MM.1S (cell line): ENCODE measurements around the gene FAM110A.
"Not testable (repeated sequence)": the region's sequence is repeated elsewhere in the genome, so short reads cannot be mapped to it uniquely, and the experiment has no call there.

Experiments
- DNase-seq: peaks from one replicate; pipeline ENCODE4 v3.0.0-alpha.2; 2015
- H2AFZ ChIP-seq: fragments of 300-600 bp; sonication (generic); 2 replicates; pipeline ENCODE4 v1.6.0; 2016; ENCODE audit warnings: antibody characterized with exemption, low read length
- H3F3A ChIP-seq: fragments of 300-600 bp; sonication (generic); 2 replicates; pipeline ENCODE4 v1.6.1; 2016; ENCODE audit warnings: mild to moderate bottlenecking, antibody characterized with exemption, low read length, moderate library complexity, mixed read lengths; ENCODE audit not compliant: insufficient read depth
- H3K27ac ChIP-seq: fragments of 300-600 bp; sonication (generic); 2 replicates; pipeline ENCODE4 v1.5.1; 2016; ENCODE audit warnings: mild to moderate bottlenecking, low read length
- H3K27me3 ChIP-seq: fragments of 300-600 bp; sonication (generic); replicated peaks from 2 replicates; pipeline ENCODE4 v1.6.0; 2016; ENCODE audit warnings: low read length; ENCODE audit not compliant: insufficient read depth
- H3K36me3 ChIP-seq: fragments of 300-600 bp; sonication (generic); replicated peaks from 2 replicates; pipeline ENCODE4 v1.6.1; 2016; ENCODE audit warnings: mild to moderate bottlenecking, low read length, mixed read lengths; ENCODE audit not compliant: insufficient read depth
- H3K4me1 ChIP-seq: fragments of 300-600 bp; sonication (generic); 2 replicates; pipeline ENCODE4 v1.6.1; 2016; ENCODE audit warnings: low read length, mixed read lengths
- H3K4me2 ChIP-seq: fragments of 300-600 bp; sonication (generic); 2 replicates; pipeline ENCODE4 v1.6.0; 2016; ENCODE audit warnings: low read depth, low read length
- H3K4me3 ChIP-seq: fragments of 300-600 bp; sonication (generic); 2 replicates; pipeline ENCODE4 v1.5.1; 2016; ENCODE audit warnings: low read length, mixed read lengths
- H3K79me2 ChIP-seq: fragments of 300-600 bp; sonication (generic); 2 replicates; pipeline ENCODE4 v1.6.1; 2016; ENCODE audit warnings: mixed run types, low read length, mixed read lengths
- H3K9ac ChIP-seq: fragments of 300-600 bp; sonication (generic); 2 replicates; pipeline ENCODE4 v1.6.1; 2016; ENCODE audit warnings: low read length, mixed read lengths
- H3K9me2 ChIP-seq: fragments of 300-600 bp; sonication (generic); replicated peaks from 2 replicates; pipeline ENCODE4 v1.6.1; 2016; ENCODE audit warnings: mild to moderate bottlenecking, low read length, mixed read lengths; ENCODE audit not compliant: insufficient read depth
- H3K9me3 ChIP-seq: fragments of 300-600 bp; sonication (generic); replicated peaks from 2 replicates; pipeline ENCODE4 v1.6.1; 2016; ENCODE audit warnings: mild to moderate bottlenecking, low read length, mixed read lengths; ENCODE audit not compliant: insufficient read depth
- H4K20me1 ChIP-seq: fragments of 300-600 bp; sonication (generic); 2 replicates; pipeline ENCODE4 v1.6.1; 2016; ENCODE audit warnings: mild to moderate bottlenecking, low read length, moderate library complexity, mixed read lengths; ENCODE audit not compliant: insufficient read depth
- EZH2 ChIP-seq: fragments of 300-600 bp; sonication (generic); optimal IDR thresholded peaks from 2 replicates; pipeline ENCODE3; 2017; ENCODE audit warnings: low read depth, mild to moderate bottlenecking, antibody characterized with exemption, low read length, mixed read lengths
- EZH2phosphoT487 ChIP-seq: fragments of 300-600 bp; sonication (generic); IDR thresholded peaks from 2 replicates; pipeline ENCODE4 v1.6.1; 2018; ENCODE audit warnings: antibody characterized with exemption, low read length
- TF ChIP-seq, protein P1 (sequence below): fragments of 300-600 bp; sonication (generic); IDR thresholded peaks from 2 replicates; pipeline ENCODE4 v1.5.1; 2016; ENCODE audit warnings: antibody characterized with exemption, low read length, mixed read lengths

The FAM110A gene

GRCh38 chr20:796921-797320, 36.6 kb upstream of the FAM110A start:
- Histone ChIP-seq H3K9me2 (no peaks in the 10 kb centered on the region), H2AFZ (no peak overlapping the region), H3K4me2 (no peak overlapping the region), H3K4me1 (no peaks in the 10 kb centered on the region), H3K9me3 (no peaks in the 10 kb centered on the region), H3K4me3 (no peak overlapping the region), H3K36me3 (no peaks in the 10 kb centered on the region), H3K9ac (no peak overlapping the region), H4K20me1 (no peaks in the 10 kb centered on the region), H3K27me3 (peaks cover 6% of the 10 kb centered on the region), H3F3A (no peaks in the 10 kb centered on the region), H3K27ac (no peak overlapping the region), H3K79me2 (no peaks in the 10 kb centered on the region)
- DNase-seq, result no peak
- TF ChIP-seq EZH2phosphoT487 (no peak), EZH2 (no peak)
- TF ChIP-seq, protein P1, sequence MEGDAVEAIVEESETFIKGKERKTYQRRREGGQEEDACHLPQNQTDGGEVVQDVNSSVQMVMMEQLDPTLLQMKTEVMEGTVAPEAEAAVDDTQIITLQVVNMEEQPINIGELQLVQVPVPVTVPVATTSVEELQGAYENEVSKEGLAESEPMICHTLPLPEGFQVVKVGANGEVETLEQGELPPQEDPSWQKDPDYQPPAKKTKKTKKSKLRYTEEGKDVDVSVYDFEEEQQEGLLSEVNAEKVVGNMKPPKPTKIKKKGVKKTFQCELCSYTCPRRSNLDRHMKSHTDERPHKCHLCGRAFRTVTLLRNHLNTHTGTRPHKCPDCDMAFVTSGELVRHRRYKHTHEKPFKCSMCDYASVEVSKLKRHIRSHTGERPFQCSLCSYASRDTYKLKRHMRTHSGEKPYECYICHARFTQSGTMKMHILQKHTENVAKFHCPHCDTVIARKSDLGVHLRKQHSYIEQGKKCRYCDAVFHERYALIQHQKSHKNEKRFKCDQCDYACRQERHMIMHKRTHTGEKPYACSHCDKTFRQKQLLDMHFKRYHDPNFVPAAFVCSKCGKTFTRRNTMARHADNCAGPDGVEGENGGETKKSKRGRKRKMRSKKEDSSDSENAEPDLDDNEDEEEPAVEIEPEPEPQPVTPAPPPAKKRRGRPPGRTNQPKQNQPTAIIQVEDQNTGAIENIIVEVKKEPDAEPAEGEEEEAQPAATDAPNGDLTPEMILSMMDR, result no peak

DNA sequence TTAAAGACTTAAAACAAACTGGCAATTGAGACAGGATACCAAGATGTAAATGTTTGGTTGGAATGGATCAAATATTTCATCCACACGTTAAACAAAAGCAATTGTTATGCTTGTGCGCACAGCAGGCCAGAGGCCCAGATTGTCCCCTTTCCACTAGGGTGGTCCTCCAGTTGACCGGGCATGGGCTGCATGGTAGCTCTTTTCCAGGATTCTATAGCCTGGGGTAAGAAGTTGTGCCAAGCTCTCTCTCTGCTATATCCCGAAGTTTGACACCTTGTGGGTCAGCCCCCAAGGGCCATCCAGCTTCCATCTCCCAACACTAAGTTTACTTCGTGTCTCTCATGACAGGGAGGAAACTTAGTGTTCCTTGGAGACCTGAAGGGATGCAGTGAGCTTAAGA, 34.8 kb upstream of the FAM110A start:
- H3K27ac ChIP-seq, H3K36me3 ChIP-seq, H3K9ac ChIP-seq, H3K4me1 ChIP-seq, H3K27me3 ChIP-seq, H4K20me1 ChIP-seq, H3K9me3 ChIP-seq, DNase-seq, H3K79me2 ChIP-seq, H3F3A ChIP-seq, H2AFZ ChIP-seq, H3K9me2 ChIP-seq, H3K4me2 ChIP-seq, H3K4me3 ChIP-seq: not testable (repeated sequence)

- H3K9me2 ChIP-seq, H4K20me1 ChIP-seq, H3K79me2 ChIP-seq, H3F3A ChIP-seq, H3K9me3 ChIP-seq, DNase-seq, H3K4me2 ChIP-seq, H3K4me3 ChIP-seq, H3K27ac ChIP-seq, H3K9ac ChIP-seq, H3K4me1 ChIP-seq, H2AFZ ChIP-seq, H3K36me3 ChIP-seq, H3K27me3 ChIP-seq: not testable (repeated sequence)
These were observed 33.5 kb upstream of the FAM110A start for GRCh38 chr20:800026-800425.

DNA sequence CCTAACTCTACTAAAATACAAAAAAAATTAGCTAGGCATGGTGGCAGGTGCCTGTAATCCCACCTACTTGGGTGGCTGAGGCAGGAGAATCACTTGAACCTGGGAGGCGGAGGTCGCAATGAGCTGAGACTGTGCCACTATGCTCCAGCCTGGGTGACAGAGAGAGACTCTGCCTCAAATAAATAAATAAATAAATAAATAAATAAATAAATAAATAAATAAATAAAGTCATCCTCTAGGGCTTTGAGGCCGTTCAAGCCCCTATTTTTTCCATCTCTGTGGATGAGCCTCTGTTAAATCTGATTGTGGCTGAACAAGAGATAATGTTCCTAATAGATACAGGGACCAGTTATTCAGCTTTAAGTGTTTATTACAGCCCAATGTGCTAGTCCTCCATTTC, 31.8 kb upstream of the FAM110A start:
- no peak for TF ChIP-seq EZH2phosphoT487
- TF ChIP-seq EZH2, result no peak
- TF ChIP-seq, protein P1, result no peak
- H3K9ac ChIP-seq, result no peak overlapping the region
- H3F3A ChIP-seq, result no peaks in the 10 kb centered on the region
- no peak for DNase-seq
- no peaks in the 10 kb centered on the region for H4K20me1 ChIP-seq
- H2AFZ ChIP-seq, result no peak overlapping the region
- H3K36me3 ChIP-seq, result no peaks in the 10 kb centered on the region
- no peaks in the 10 kb centered on the region for H3K4me1 ChIP-seq
- H3K9me2 ChIP-seq, result no peaks in the 10 kb centered on the region
- H3K4me2 ChIP-seq, result no peak overlapping the region
- H3K27ac ChIP-seq, result no peak overlapping the region
- H3K27me3 ChIP-seq, result no peaks in the 10 kb centered on the region
- H3K4me3 ChIP-seq, result no peak overlapping the region
- H3K79me2 ChIP-seq, result no peaks in the 10 kb centered on the region
- H3K9me3 ChIP-seq, result no peaks in the 10 kb centered on the region
